SK-N-SH treated with all-trans-retinoic acid at 6 μM for 48 hours (cell line): ENCODE measurements around the gene SLC39A1.
A peak's percentile ranks its signal among the peaks of the same experiment; 100 is the strongest.
"Not testable (repeated sequence)": the region's sequence is repeated elsewhere in the genome, so short reads cannot be mapped to it uniquely, and the experiment has no call there.

Source experiments
- ATAC-seq: fragments of 200-7000 bp; cut with Tn5 transposase; 3 replicates; pipeline ENCODE4 v1.9.1; 2020; ENCODE audit warnings: mild to moderate bottlenecking, moderate library complexity
- ARNTL ChIP-seq: fragments of 450-650 bp; formaldehyde crosslinking; IDR thresholded peaks from 2 replicates; pipeline ENCODE4 v1.5.0; 2020; ENCODE audit warnings: low read depth, mild to moderate bottlenecking, moderate library complexity, borderline replicate concordance
- BACH2 ChIP-seq: fragments of 250-450 bp; sonication (Bioruptor Pico); IDR thresholded peaks from 2 replicates; pipeline ENCODE4 v1.9.0; 2021; ENCODE audit warnings: mild to moderate bottlenecking, borderline replicate concordance
- CREB5 ChIP-seq: fragments of 250-450 bp; sonication (Bioruptor Pico); IDR thresholded peaks from 2 replicates; pipeline ENCODE4 v1.5.1; 2020; ENCODE audit warnings: low read depth, mild to moderate bottlenecking, moderate library complexity
- CSDC2 ChIP-seq: fragments of 250-450 bp; sonication (Bioruptor Pico); IDR thresholded peaks from 2 replicates; pipeline ENCODE4 v1.5.0; 2020; ENCODE audit warnings: mild to moderate bottlenecking, moderate library complexity
- CSRNP3 ChIP-seq: fragments of 250-450 bp; sonication (Bioruptor Pico); IDR thresholded peaks from 2 replicates; pipeline ENCODE4 v1.5.1; 2021; ENCODE audit warnings: mild to moderate bottlenecking, moderate library complexity
- GLIS3 ChIP-seq: fragments of 250-450 bp; sonication (Bioruptor Pico); IDR thresholded peaks from 2 replicates; pipeline ENCODE4 v1.5.0; 2020; ENCODE audit warnings: mild to moderate bottlenecking, moderate library complexity
- ISL1 ChIP-seq: fragments of 250-450 bp; sonication (Bioruptor Pico); IDR thresholded peaks from 2 replicates; pipeline ENCODE4 v2.1.2; 2022; ENCODE audit warnings: mild to moderate bottlenecking, moderate library complexity
- OSR1 ChIP-seq: fragments of 250-450 bp; sonication (Bioruptor Pico); IDR thresholded peaks from 2 replicates; pipeline ENCODE4 v1.8.0; 2022; ENCODE audit warnings: moderate library complexity, mild to moderate bottlenecking, inconsistent platforms
- SNAI2 ChIP-seq: fragments of 250-450 bp; sonication (Bioruptor Pico); IDR thresholded peaks from 2 replicates; pipeline ENCODE4 v1.5.0; 2020; ENCODE audit warnings: mild to moderate bottlenecking, moderate library complexity
- TCF4 ChIP-seq: fragments of 250-450 bp; sonication (Bioruptor Pico); IDR thresholded peaks from 2 replicates; pipeline ENCODE4 v1.8.0; 2021; ENCODE audit warnings: mild to moderate bottlenecking, moderate library complexity, borderline replicate concordance
- TOX ChIP-seq: fragments of 250-450 bp; sonication (Bioruptor Pico); IDR thresholded peaks from 2 replicates; pipeline ENCODE4 v1.8.0; 2021; ENCODE audit warnings: mild to moderate bottlenecking, moderate library complexity, borderline replicate concordance
- TSHZ2 ChIP-seq: fragments of 250-450 bp; sonication (Bioruptor Pico); IDR thresholded peaks from 2 replicates; pipeline ENCODE4 v1.5.0; 2020; ENCODE audit warnings: mild to moderate bottlenecking, moderate library complexity
- ZC3H10 ChIP-seq: fragments of 250-450 bp; sonication (Bioruptor Pico); IDR thresholded peaks from 2 replicates; pipeline ENCODE4 v1.5.1; 2021; ENCODE audit warnings: mild to moderate bottlenecking, moderate library complexity
- ZFP30 ChIP-seq: fragments of 450-650 bp; formaldehyde crosslinking; IDR thresholded peaks from 2 replicates; pipeline ENCODE4 v1.5.0; 2022; ENCODE audit warnings: mild to moderate bottlenecking, moderate library complexity
- ZNF565 ChIP-seq: fragments of 450-650 bp; formaldehyde crosslinking; conservative IDR thresholded peaks from 2 replicates; pipeline ENCODE4 v1.5.0; 2020; ENCODE audit warnings: low read depth, mild to moderate bottlenecking, moderate library complexity
- ZNF70 ChIP-seq: fragments of 450-650 bp; formaldehyde crosslinking; IDR thresholded peaks from 2 replicates; pipeline ENCODE4 v1.5.0; 2020; ENCODE audit warnings: mild to moderate bottlenecking, moderate library complexity

Gene SLC39A1

GRCh38 chr1:153985341-153985912 lies 22.1 kb upstream of the SLC39A1 start:
- ATAC-seq = peak; percentile 7
- TF ChIP-seq CSRNP3 (CRISPR knock-in tag) (no peak), CSDC2 (CRISPR knock-in tag) (no peak)

GRCh38 chr1:153984123-153984894 lies 21.0 kb upstream of the SLC39A1 start:
- no peak for ATAC-seq
- TF ChIP-seq ZNF70 (CRISPR knock-in tag) (no peak), ZC3H10 (no peak), ZNF565 (CRISPR knock-in tag) (no peak), TCF4 (CRISPR knock-in tag) (no peak), TOX (CRISPR knock-in tag) (no peak), OSR1 (CRISPR knock-in tag) (no peak), CSRNP3 (CRISPR knock-in tag) (no peak), ZFP30 (CRISPR knock-in tag) (no peak), BACH2 (CRISPR knock-in tag) (no peak), ARNTL (CRISPR knock-in tag) (no peak), ISL1 (CRISPR knock-in tag) (no peak), CREB5 (no peak), GLIS3 (no peak), SNAI2 (no peak), TSHZ2 (CRISPR knock-in tag) (no peak), CSDC2 (CRISPR knock-in tag) (no peak)

GRCh38 chr1:153981735-153982134 lies 18.4 kb upstream of the SLC39A1 start:
- not testable (repeated sequence) for ATAC-seq

GRCh38 chr1:153979091-153979490 lies 15.8 kb upstream of the SLC39A1 start:
- ATAC-seq = not testable (repeated sequence)

- no peak for ATAC-seq
- TF ChIP-seq CSRNP3 (CRISPR knock-in tag) = no peak
- no peak for TF ChIP-seq ISL1 (CRISPR knock-in tag)
- TF ChIP-seq, all 23 proteins: peak for 0
These were observed 15.1 kb upstream of the SLC39A1 start for GRCh38 chr1:153978274-153978909.
